H9 (cell line): ENCODE data around the gene TREML1. TPM values are rescaled to one million over a fixed set of nuclear protein-coding genes. Genes with fewer than 3 reads are reported as not detected.

ENCODE experiments used
- DNase-seq: peaks from one replicate; pipeline ENCODE4 v3.0.0-alpha.2; 2017
- H2AFZ ChIP-seq: one replicate; pipeline ENCODE4 v1.6.1; 2013; ENCODE audit warnings: mild to moderate bottlenecking, low read length, control low read depth, moderate library complexity
- H2AK5ac ChIP-seq: 2 replicates; pipeline ENCODE4 v1.6.1; 2013; ENCODE audit warnings: low read length, control low read depth, mixed read lengths; ENCODE audit not compliant: insufficient read length
- H2BK120ac ChIP-seq: one replicate; pipeline ENCODE4 v1.6.1; 2013; ENCODE audit warnings: low read depth, mild to moderate bottlenecking, low read length, control low read depth, inconsistent platforms; ENCODE audit not compliant: poor library complexity, severe bottlenecking
- H2BK12ac ChIP-seq: 2 replicates; pipeline ENCODE4 v1.6.1; 2013; ENCODE audit warnings: low read length, control low read depth, mixed read lengths, low read depth; ENCODE audit not compliant: insufficient read length
- H2BK15ac ChIP-seq: 2 replicates; pipeline ENCODE4 v1.6.1; 2013; ENCODE audit warnings: low read depth, low read length, control low read depth
- H2BK20ac ChIP-seq: one replicate; pipeline ENCODE4 v1.6.1; 2013; ENCODE audit warnings: low read depth, mild to moderate bottlenecking, low read length, control low read depth, inconsistent platforms; ENCODE audit not compliant: poor library complexity, severe bottlenecking
- H2BK5ac ChIP-seq: 2 replicates; pipeline ENCODE4 v1.6.1; 2013; ENCODE audit warnings: low read length, control low read depth, mixed read lengths; ENCODE audit not compliant: insufficient read length
- H3K14ac ChIP-seq: 2 replicates; pipeline ENCODE4 v1.6.1; 2013; ENCODE audit warnings: low read length, control low read depth; ENCODE audit not compliant: insufficient read depth
- H3K18ac ChIP-seq: 2 replicates; pipeline ENCODE4 v1.6.1; 2013; ENCODE audit warnings: low read depth, mild to moderate bottlenecking, mixed read lengths, low read length, control low read depth; ENCODE audit not compliant: insufficient read length
- H3K23ac ChIP-seq: 2 replicates; pipeline ENCODE4 v1.6.1; 2013; ENCODE audit warnings: low read length, control low read depth, mixed read lengths, low read depth; ENCODE audit not compliant: insufficient read length
- H3K23me2 ChIP-seq: 2 replicates; pipeline ENCODE4 v1.6.1; 2013; ENCODE audit warnings: low read depth, mild to moderate bottlenecking, mixed read lengths, low read length, control low read depth; ENCODE audit not compliant: insufficient read length, poor library complexity, severe bottlenecking
- H3K27ac ChIP-seq: 2 replicates; pipeline ENCODE4 v1.5.1; 2013; ENCODE audit warnings: low read length, control low read depth, mixed read lengths, low read depth; ENCODE audit not compliant: insufficient read length
- H3K27me3 ChIP-seq: 2 replicates; pipeline ENCODE4 v1.6.1; 2013; ENCODE audit warnings: low read length, control low read depth, inconsistent platforms; ENCODE audit not compliant: insufficient read depth
- H3K4ac ChIP-seq: 2 replicates; pipeline ENCODE4 v1.6.1; 2013; ENCODE audit warnings: low read depth, mild to moderate bottlenecking, control low read depth, inconsistent platforms, low read length, moderate library complexity
- H3K4me1 ChIP-seq: 2 replicates; pipeline ENCODE4 v1.6.1; 2013; ENCODE audit warnings: low read length, control low read depth, inconsistent platforms; ENCODE audit not compliant: insufficient read depth
- H3K4me2 ChIP-seq: 2 replicates; pipeline ENCODE4 v1.6.1; 2013; ENCODE audit warnings: low read length, control low read depth, mixed read lengths; ENCODE audit not compliant: insufficient read length, insufficient read depth
- H3K56ac ChIP-seq: 2 replicates; pipeline ENCODE4 v1.6.1; 2013; ENCODE audit warnings: low read depth, mild to moderate bottlenecking, mixed read lengths, low read length, control low read depth; ENCODE audit not compliant: insufficient read length
- H3K79me1 ChIP-seq: 2 replicates; pipeline ENCODE4 v1.6.1; 2013; ENCODE audit warnings: low read depth, mild to moderate bottlenecking, moderate library complexity, low read length, control low read depth, inconsistent platforms; ENCODE audit not compliant: insufficient read depth, poor library complexity, severe bottlenecking
- H3K79me2 ChIP-seq: 2 replicates; pipeline ENCODE4 v1.6.1; 2013; ENCODE audit warnings: low read length, control low read depth, inconsistent platforms; ENCODE audit not compliant: insufficient read depth
- H3K9ac ChIP-seq: 2 replicates; pipeline ENCODE4 v1.6.1; 2013; ENCODE audit warnings: low read length, control low read depth, mixed read lengths; ENCODE audit not compliant: insufficient read length; ENCODE audit errors: extremely low read depth
- H3K9me3 ChIP-seq: one replicate; pipeline ENCODE4 v1.6.1; 2013; ENCODE audit warnings: low read depth, low read length, inconsistent platforms; ENCODE audit not compliant: control insufficient read depth
- H3T11ph ChIP-seq: one replicate; pipeline ENCODE4 v1.6.1; 2013; ENCODE audit warnings: mild to moderate bottlenecking, low read length, control low read depth, inconsistent platforms
- H4K20me1 ChIP-seq: one replicate; pipeline ENCODE4 v1.6.1; 2013; ENCODE audit not compliant: control insufficient read depth, insufficient read length, insufficient read depth
- H4K5ac ChIP-seq: 2 replicates; pipeline ENCODE4 v1.6.1; 2013; ENCODE audit warnings: low read depth, mild to moderate bottlenecking, mixed read lengths, low read length, control low read depth; ENCODE audit not compliant: insufficient read length
- H4K8ac ChIP-seq: replicated peaks from 2 replicates; pipeline ENCODE4 v1.6.1; 2013; ENCODE audit warnings: low read length, control low read depth, mixed read lengths, low read depth; ENCODE audit not compliant: insufficient read length
- H4K91ac ChIP-seq: 2 replicates; pipeline ENCODE4 v1.6.1; 2013; ENCODE audit warnings: low read depth, mild to moderate bottlenecking, moderate library complexity, mixed read lengths, low read length, control low read depth; ENCODE audit not compliant: insufficient read length
- H3K27ac Mint-ChIP-seq, 3 experiments: 2 replicates in 2 of 3; 3 replicates in 1 of 3; pipeline ENCODE4 v1.8.0; 2020 to 2021; ENCODE audit warnings: mixed read lengths in 3 of 3, mild to moderate bottlenecking in 1 of 3, moderate library complexity in 1 of 3
- H3K27me3 Mint-ChIP-seq: 2 replicates; pipeline ENCODE4 v1.8.0; 2021; ENCODE audit warnings: low read depth, mild to moderate bottlenecking, moderate library complexity, mixed read lengths
- H3K36me3 Mint-ChIP-seq, 3 experiments: 2 replicates in 2 of 3; 3 replicates in 1 of 3; pipeline ENCODE4 v1.8.0; 2020 to 2021; ENCODE audit warnings: low read depth in 3 of 3, mixed read lengths in 3 of 3; ENCODE audit not compliant: insufficient read depth in 1 of 3
- H3K4me1 Mint-ChIP-seq, 2 experiments: 2 replicates each; pipeline ENCODE4 v1.8.0; 2020; ENCODE audit warnings: mixed read lengths in 2 of 2
- H3K4me3 Mint-ChIP-seq, 2 experiments: 2 replicates in 1 of 2; 3 replicates in 1 of 2; pipeline ENCODE4 v1.8.0; 2020 to 2021; ENCODE audit warnings: mild to moderate bottlenecking in 2 of 2, mixed read lengths in 2 of 2, moderate library complexity in 1 of 2
- H3K9me3 Mint-ChIP-seq, 2 experiments: 2 replicates in 1 of 2; 3 replicates in 1 of 2; pipeline ENCODE4 v1.8.0; 2020; ENCODE audit warnings: mild to moderate bottlenecking in 2 of 2, mixed read lengths in 2 of 2, moderate library complexity in 1 of 2
- WGBS: extraction: QIAGEN DNeasy Blood & Tissue Kit; methylation state at CpG from one replicate; pipeline ENCODE4 v1.1.7; 2013; ENCODE audit warnings: missing lambda C conversion rate, low lambda C conversion rate, mixed read lengths; ENCODE audit not compliant: insufficient read length; ENCODE audit errors: extremely low coverage; 5-methylcytosine and 5-hydroxymethylcytosine counted together
- total RNA-seq: library from RNA; stranded (reverse); gene quantifications from 2 replicates; pipeline ENCODE4 v1.2.1, GENCODE V29; 2021
- TF ChIP-seq, protein P1 (sequence below): fragments of 200-600 bp; sonication (generic); conservative IDR thresholded peaks from 3 replicates; pipeline ENCODE4 v1.8.0; 2021; ENCODE audit warnings: antibody characterized with exemption, mild to moderate bottlenecking

The TREML1 gene
- total RNA-seq, 1 experiment from 2014 or later, result not detected

- Histone ChIP-seq H2BK120ac (no peak overlapping the region), H4K91ac (no peak overlapping the region), H4K8ac (no peak overlapping the region), H3K4ac (no peak overlapping the region), H3K9me3 (no peaks in the 10 kb centered on the region), H2AFZ (no peak overlapping the region), H2BK12ac (no peak overlapping the region), H3K79me1 (no peaks in the 10 kb centered on the region), H3K14ac (no peak overlapping the region), H2BK15ac (no peak overlapping the region), H4K5ac (no peak overlapping the region), H2BK20ac (no peak overlapping the region), H3K56ac (no peak overlapping the region), H3K4me2 (no peak overlapping the region), H3K27ac (no peak overlapping the region), H3K18ac (no peak overlapping the region), H3T11ph (no peak overlapping the region), H3K23ac (no peak overlapping the region), H2AK5ac (no peak overlapping the region), H3K9ac (no peak overlapping the region), H4K20me1 (no peaks in the 10 kb centered on the region), H3K23me2 (no peaks in the 10 kb centered on the region), H3K4me1 (no peaks in the 10 kb centered on the region), H2BK5ac (no peak overlapping the region), H3K27me3 (no peaks in the 10 kb centered on the region), H3K79me2 (no peaks in the 10 kb centered on the region)
- DNase-seq, result peak; percentile 97
- Mint-ChIP-seq H3K27me3 (no peaks in the 10 kb centered on the region), H3K4me3 (no peak overlapping the region), H3K27ac (no peak overlapping the region), H3K4me1 (peaks cover 0 to 3% of the 10 kb centered on the region in 2 experiments; a peak in 1 of 4 replicates), H3K36me3 (peaks cover 30 to 55% (median 46%) of the 10 kb centered on the region in 3 experiments; a peak in 5 of 7 replicates), H3K9me3 (no peaks in the 10 kb centered on the region)
- WGBS, result no CpG with 5 or more reads among the region's 42 CpGs
- TF ChIP-seq, protein P1, sequence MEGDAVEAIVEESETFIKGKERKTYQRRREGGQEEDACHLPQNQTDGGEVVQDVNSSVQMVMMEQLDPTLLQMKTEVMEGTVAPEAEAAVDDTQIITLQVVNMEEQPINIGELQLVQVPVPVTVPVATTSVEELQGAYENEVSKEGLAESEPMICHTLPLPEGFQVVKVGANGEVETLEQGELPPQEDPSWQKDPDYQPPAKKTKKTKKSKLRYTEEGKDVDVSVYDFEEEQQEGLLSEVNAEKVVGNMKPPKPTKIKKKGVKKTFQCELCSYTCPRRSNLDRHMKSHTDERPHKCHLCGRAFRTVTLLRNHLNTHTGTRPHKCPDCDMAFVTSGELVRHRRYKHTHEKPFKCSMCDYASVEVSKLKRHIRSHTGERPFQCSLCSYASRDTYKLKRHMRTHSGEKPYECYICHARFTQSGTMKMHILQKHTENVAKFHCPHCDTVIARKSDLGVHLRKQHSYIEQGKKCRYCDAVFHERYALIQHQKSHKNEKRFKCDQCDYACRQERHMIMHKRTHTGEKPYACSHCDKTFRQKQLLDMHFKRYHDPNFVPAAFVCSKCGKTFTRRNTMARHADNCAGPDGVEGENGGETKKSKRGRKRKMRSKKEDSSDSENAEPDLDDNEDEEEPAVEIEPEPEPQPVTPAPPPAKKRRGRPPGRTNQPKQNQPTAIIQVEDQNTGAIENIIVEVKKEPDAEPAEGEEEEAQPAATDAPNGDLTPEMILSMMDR, result no peak; the same call in 1 of the 3 replicates
Measured at GRCh38 chr6:41100871-41101287, 53.3 kb downstream of the TREML1 start.

Other genes starting within 250 kb of the TREML1 start
- 0.79 and 0.81 TPM in 2 replicates for gene UNC5CL, start 115.1 kb downstream of the TREML1 start, total RNA-seq
- gene TSPO2, start 111.9 kb downstream of the TREML1 start, total RNA-seq, result not detected in 2 replicates
- gene APOBEC2, start 101.1 kb downstream of the TREML1 start, total RNA-seq, result not detected in 2 replicates
- gene OARD1, start 82.0 kb downstream of the TREML1 start, total RNA-seq, result 35.8 and 36.6 TPM in 2 replicates
- 41.4 and 43.0 TPM in 2 replicates for gene NFYA, start 81.4 kb downstream of the TREML1 start, total RNA-seq
- 0.31 TPM in 1 of 2 replicates, not detected in the other for gene TREM2, start 8.8 kb upstream of the TREML1 start, total RNA-seq
- gene TREML2, start 46.8 kb upstream of the TREML1 start, total RNA-seq, result 0.07 TPM in 2 replicates
- not detected in 2 replicates for gene TREML4, start 74.0 kb upstream of the TREML1 start, total RNA-seq
- not detected in 2 replicates for gene TREM1, start 132.3 kb upstream of the TREML1 start, total RNA-seq
- gene NCR2, start 181.3 kb upstream of the TREML1 start, total RNA-seq, result not detected in 2 replicates